ENCODE measurements around the gene ZNFX1.

ZNFX1 gene

GRCh38 chr20:49247792-49248191 is 30.1 kb downstream of the ZNFX1 start:
- TF ChIP-seq CTCF (IDR thresholded peaks at IDR 0.05; ENCODE audit: control insufficient read depth, insufficient read depth, low read depth, low read length, missing control alignments), result no peak
- no peak for DNase-seq (ENCODE audit: low read depth)
- H3K4me3 ChIP-seq (ENCODE audit: control insufficient read depth, low read depth, low read length), result no peak overlapping the region

GRCh38 chr20:49247169-49247723 is 30.6 kb downstream of the ZNFX1 start:
- no peak overlapping the region for H3K4me3 ChIP-seq (ENCODE audit: control insufficient read depth, low read depth, low read length)
- no peak for DNase-seq (ENCODE audit: low read depth)
- no peak for TF ChIP-seq CTCF (IDR thresholded peaks at IDR 0.05; ENCODE audit: control insufficient read depth, insufficient read depth, low read depth, low read length, missing control alignments)

- TF ChIP-seq CTCF (IDR thresholded peaks at IDR 0.05; ENCODE audit: control insufficient read depth, insufficient read depth, low read depth, low read length, missing control alignments), result peak; percentile 78
- no peak for DNase-seq (ENCODE audit: low read depth)
- no peak overlapping the region for H3K4me3 ChIP-seq (ENCODE audit: control insufficient read depth, low read depth, low read length)
Measured at GRCh38 chr20:49245921-49246740, 31.7 kb downstream of the ZNFX1 start.

- H3K4me3 ChIP-seq (ENCODE audit: control insufficient read depth, low read depth, low read length), result no peak overlapping the region
- no peak for DNase-seq (ENCODE audit: low read depth)
- TF ChIP-seq CTCF (IDR thresholded peaks at IDR 0.05; ENCODE audit: control insufficient read depth, insufficient read depth, low read depth, low read length, missing control alignments), result no peak
Measured at GRCh38 chr20:49237531-49237930, 40.3 kb downstream of the ZNFX1 start.

GRCh38 chr20:49236301-49236700 is 41.6 kb downstream of the ZNFX1 start:
- no peak for TF ChIP-seq CTCF (IDR thresholded peaks at IDR 0.05; ENCODE audit: control insufficient read depth, insufficient read depth, low read depth, low read length, missing control alignments)
- H3K4me3 ChIP-seq (ENCODE audit: control insufficient read depth, low read depth, low read length), result no peak overlapping the region
- DNase-seq (ENCODE audit: low read depth), result no peak

- no peak overlapping the region for H3K4me3 ChIP-seq (ENCODE audit: control insufficient read depth, low read depth, low read length)
- no peak for TF ChIP-seq CTCF (IDR thresholded peaks at IDR 0.05; ENCODE audit: control insufficient read depth, insufficient read depth, low read depth, low read length, missing control alignments)
- no peak for DNase-seq (ENCODE audit: low read depth)
Measured at GRCh38 chr20:49234831-49235230, 43.0 kb downstream of the ZNFX1 start.
